Epithelial cell of prostate (primary cell): Measurements from ENCODE around the gene AADACL3.
"Not testable (repeated sequence)": the region's sequence is repeated elsewhere in the genome, so short reads cannot be mapped to it uniquely, and the experiment has no call there.

Source experiments
- DNase-seq: peaks from one replicate; pipeline ENCODE4 v3.0.0-alpha.2; 2011; ENCODE audit warnings: low read depth, low spot score
- H3K27ac ChIP-seq: fragments of 450-650 bp; 2 replicates; pipeline ENCODE4 v1.5.1; 2017; ENCODE audit warnings: mild to moderate bottlenecking

The AADACL3 gene

GRCh38 chr1:12713651-12714050, 2.3 kb upstream of the AADACL3 start:
- not testable (repeated sequence) for H3K27ac ChIP-seq, DNase-seq

GRCh38 chr1:12714710-12715475, 1.0 kb upstream of the AADACL3 start:
- no peak overlapping the region for H3K27ac ChIP-seq
- no peak for DNase-seq

GRCh38 chr1:12717301-12717838, 1.5 kb downstream of the AADACL3 start:
- no peak for DNase-seq
- no peak overlapping the region for H3K27ac ChIP-seq

GRCh38 chr1:12722626-12723025, 6.7 kb downstream of the AADACL3 start:
- no peak overlapping the region for H3K27ac ChIP-seq

GRCh38 chr1:12728391-12728790, 12.5 kb downstream of the AADACL3 start:
- H3K27ac ChIP-seq: no peak overlapping the region
- no peak for DNase-seq

More at GRCh38 chr1:12722626-12723025, 6.7 kb downstream of the AADACL3 start:
- no peak for DNase-seq

- H3K27ac ChIP-seq: no peak overlapping the region
- no peak for DNase-seq
Measured at GRCh38 chr1:12730156-12730555, 14.2 kb downstream of the AADACL3 start.

GRCh38 chr1:12731084-12731483, 15.2 kb downstream of the AADACL3 start:
- H3K27ac ChIP-seq, DNase-seq: not testable (repeated sequence)

- no peak overlapping the region for H3K27ac ChIP-seq
- no peak for DNase-seq
Measured at GRCh38 chr1:12734651-12735050, 18.7 kb downstream of the AADACL3 start.

GRCh38 chr1:12738934-12739333, 23.0 kb downstream of the AADACL3 start:
- H3K27ac ChIP-seq: no peak overlapping the region
- DNase-seq: no peak

- no peak overlapping the region for H3K27ac ChIP-seq
- DNase-seq: no peak
Measured at GRCh38 chr1:12739613-12740012, 23.7 kb downstream of the AADACL3 start.

GRCh38 chr1:12741946-12742345, 26.0 kb downstream of the AADACL3 start:
- DNase-seq: no peak
- no peak overlapping the region for H3K27ac ChIP-seq

GRCh38 chr1:12745126-12745991, 29.4 kb downstream of the AADACL3 start:
- DNase-seq: no peak
- no peak overlapping the region for H3K27ac ChIP-seq

- H3K27ac ChIP-seq: no peak within 1 kb of the TSS
- no peak for DNase-seq
Measured at GRCh38 chr1:12745992-12746323, 30.0 kb downstream of the AADACL3 start, which contains the start of gene CFAP107. CFAP107 (plus strand) TSS chr1:12746200; CDS start chr1:12746431, 231 bp downstream.

GRCh38 chr1:12748778-12749355, 33.0 kb downstream of the AADACL3 start:
- DNase-seq: no peak
- no peak overlapping the region for H3K27ac ChIP-seq

GRCh38 chr1:12754738-12755137, 38.8 kb downstream of the AADACL3 start:
- DNase-seq: no peak
- no peak overlapping the region for H3K27ac ChIP-seq

GRCh38 chr1:12756273-12756672, 40.4 kb downstream of the AADACL3 start:
- no peak for DNase-seq

GRCh38 chr1:12756768-12757413, 41.0 kb downstream of the AADACL3 start:
- H3K27ac ChIP-seq: no peak overlapping the region
- DNase-seq: no peak

More at GRCh38 chr1:12756273-12756672, 40.4 kb downstream of the AADACL3 start:
- H3K27ac ChIP-seq: no peak overlapping the region

GRCh38 chr1:12757836-12758235, 41.9 kb downstream of the AADACL3 start:
- no peak for DNase-seq
- no peak overlapping the region for H3K27ac ChIP-seq

GRCh38 chr1:12760256-12760795, 44.4 kb downstream of the AADACL3 start:
- no peak overlapping the region for H3K27ac ChIP-seq
- DNase-seq: no peak

- no peak for DNase-seq
- no peak overlapping the region for H3K27ac ChIP-seq
Measured at GRCh38 chr1:12761781-12762180, 45.9 kb downstream of the AADACL3 start.
